ENCODE results near the gene TPTE. TPM values are rescaled to one million over a fixed set of nuclear protein-coding genes. Genes with fewer than 3 reads are reported as not detected.
"Not testable (repeated sequence)": the region's sequence is repeated elsewhere in the genome, so short reads cannot be mapped to it uniquely, and the experiment has no call there.

TPTE gene
- total RNA-seq, 1 experiment from 2014 or later: not detected

DNA sequence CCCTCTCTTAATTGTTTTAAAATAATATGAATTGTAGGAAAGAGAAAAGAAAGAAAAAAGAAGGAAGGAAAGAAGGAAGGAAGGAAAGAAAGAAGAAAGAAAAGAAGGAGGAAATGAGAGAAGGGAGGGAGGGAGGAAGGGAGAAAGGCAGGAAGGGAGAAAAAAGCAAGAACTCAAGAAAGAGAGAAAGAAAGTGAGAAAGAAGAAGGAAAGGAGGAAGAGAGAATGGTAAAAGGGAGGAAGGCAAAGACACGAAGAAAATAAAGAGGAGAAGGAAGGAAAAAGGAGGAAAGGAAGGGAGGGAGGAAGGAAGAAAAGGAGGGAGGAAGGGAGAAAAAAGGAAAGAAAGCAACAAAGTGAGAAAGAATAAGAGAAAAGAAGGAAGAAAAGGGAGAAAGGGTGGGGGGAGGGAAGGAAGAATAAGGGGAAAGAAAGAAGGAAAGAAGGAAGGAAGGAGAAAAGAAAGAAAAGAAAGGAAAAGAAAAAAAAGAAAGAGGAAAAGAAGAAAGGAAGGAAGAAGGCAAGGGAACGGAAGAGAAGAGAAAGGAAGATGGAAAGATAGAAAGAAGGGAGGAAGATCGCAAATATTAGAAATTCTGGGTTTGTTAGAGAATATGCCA is 95.9 kb downstream of the TPTE start:
- H3K4me1 ChIP-seq (ENCODE audit: control insufficient read depth in 1 of 2, insufficient read depth in 2 of 2, low read length in 2 of 2); CTCF ChIA-PET; H3K79me2 ChIP-seq (ENCODE audit: insufficient read depth, low read length); BruUV-seq (replicated peaks); H4K20me1 ChIP-seq (ENCODE audit: insufficient read depth); DNase-seq (ENCODE audit: low read depth, low spot score); H3K9me2 ChIP-seq (ENCODE audit: insufficient read depth); H3K36me3 ChIP-seq (ENCODE audit: control insufficient read depth in 1 of 2, insufficient read depth in 2 of 2, low read length in 2 of 2); H2AFZ ChIP-seq (ENCODE audit: low read depth, low read length, poor library complexity, severe bottlenecking); H3K9ac ChIP-seq (ENCODE audit: low read length); H3K27me3 ChIP-seq (ENCODE audit: insufficient read depth, low read length); intact Hi-C loops (cut with micrococcal nuclease); RAD21 ChIA-PET (ENCODE audit: low non-redundant PET in 1 of 2, low total read pairs in 2 of 2, uncharacterized antibody in 2 of 2, unreplicated experiment in 2 of 2); ATAC-seq; POLR2A ChIA-PET; H3K27ac ChIP-seq (ENCODE audit: low read depth, low read length); H3K4me2 ChIP-seq (ENCODE audit: low read length); H3K4me3 ChIP-seq (replicated peaks in 1 of 2; ENCODE audit: low read depth in 1 of 2, low read length in 2 of 2): not testable (repeated sequence)
- H3K9me3 ChIP-seq (ENCODE audit: control insufficient read depth in 1 of 2, insufficient read depth in 1 of 2, low read depth in 1 of 2, low read length in 2 of 2): peaks cover 31 to 32% of the 10 kb centered on the region in 2 experiments; a peak in 3 of 4 replicates

DNA sequence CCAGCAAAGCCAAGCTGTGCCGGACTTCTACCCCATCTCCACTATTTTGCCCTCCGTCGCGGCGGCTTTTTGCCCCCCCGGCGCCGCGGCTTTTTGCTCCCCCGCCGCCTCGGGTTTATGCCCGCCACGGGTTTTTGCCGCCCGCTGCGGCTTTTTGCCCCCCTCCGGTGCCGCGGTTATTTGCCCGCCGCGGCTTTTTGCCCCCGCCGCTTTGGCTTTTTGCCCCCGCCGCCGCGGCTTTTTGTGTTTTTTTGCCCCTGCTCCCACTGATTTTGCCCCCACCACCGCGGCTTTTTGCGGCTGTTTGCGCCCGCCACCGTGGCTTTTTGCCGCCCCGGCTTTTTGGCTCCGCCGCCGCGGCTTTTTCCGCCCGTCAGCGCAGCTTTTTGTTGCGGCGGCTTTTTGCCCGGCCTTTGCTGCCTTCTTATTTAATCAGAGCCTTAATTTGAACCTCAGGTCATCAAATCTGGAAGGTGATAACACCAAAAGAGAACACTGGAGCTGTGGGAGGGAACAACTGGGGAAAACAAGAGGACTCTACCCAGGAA is 106.0 kb downstream of the TPTE start:
- ATAC-seq: no peak
- no peaks in the 10 kb centered on the region for H3K27me3 ChIP-seq (ENCODE audit: insufficient read depth, low read length)
- H3K27ac ChIP-seq (ENCODE audit: low read depth, low read length): no peak overlapping the region
- H2AFZ ChIP-seq (ENCODE audit: low read depth, low read length, poor library complexity, severe bottlenecking): no peak overlapping the region
- intact Hi-C loops (cut with micrococcal nuclease): no loop called here
- peaks cover 17% of the 10 kb centered on the region in 2 experiments for H3K9me3 ChIP-seq (ENCODE audit: control insufficient read depth in 1 of 2, insufficient read depth in 1 of 2, low read depth in 1 of 2, low read length in 2 of 2)
- CTCF ChIA-PET: no interaction called here
- no peaks in the 10 kb centered on the region for H3K9me2 ChIP-seq (ENCODE audit: insufficient read depth)
- H3K36me3 ChIP-seq (ENCODE audit: control insufficient read depth in 1 of 2, insufficient read depth in 2 of 2, low read length in 2 of 2): no peaks in the 10 kb centered on the region
- RAD21 ChIA-PET (ENCODE audit: low non-redundant PET in 1 of 2, low total read pairs in 2 of 2, uncharacterized antibody in 2 of 2, unreplicated experiment in 2 of 2): no interaction called here
- no peak for TF ChIP-seq POLR2A (IDR thresholded peaks at IDR 0.05; ENCODE audit: borderline replicate concordance, extremely low read depth, insufficient read depth, insufficient read length)
- TF ChIP-seq EGR1 (IDR thresholded peaks at IDR 0.05; ENCODE audit: low read depth): no peak
- TF ChIP-seq ZFX (IDR thresholded peaks at IDR 0.05): no peak
- no peak for TF ChIP-seq SRF (IDR thresholded peaks at IDR 0.05; ENCODE audit: low read depth)
- no peak for TF ChIP-seq YY1 (IDR thresholded peaks at IDR 0.05; ENCODE audit: extremely low read depth, insufficient replicate concordance, low read depth, low read length)
- TF ChIP-seq JUND (IDR thresholded peaks at IDR 0.05): no peak
- no peak for TF ChIP-seq CBX3 (IDR thresholded peaks at IDR 0.05; ENCODE audit: low read depth)
- TF ChIP-seq EZH2phosphoT487 (IDR thresholded peaks at IDR 0.05; ENCODE audit: borderline replicate concordance): no peak
- TF ChIP-seq ZNF274 (IDR thresholded peaks at IDR 0.05; ENCODE audit: low read depth, low read length): no peak
- TF ChIP-seq RAD21 (IDR thresholded peaks at IDR 0.05; ENCODE audit: low read depth): no peak
- TF ChIP-seq, protein P1, sequence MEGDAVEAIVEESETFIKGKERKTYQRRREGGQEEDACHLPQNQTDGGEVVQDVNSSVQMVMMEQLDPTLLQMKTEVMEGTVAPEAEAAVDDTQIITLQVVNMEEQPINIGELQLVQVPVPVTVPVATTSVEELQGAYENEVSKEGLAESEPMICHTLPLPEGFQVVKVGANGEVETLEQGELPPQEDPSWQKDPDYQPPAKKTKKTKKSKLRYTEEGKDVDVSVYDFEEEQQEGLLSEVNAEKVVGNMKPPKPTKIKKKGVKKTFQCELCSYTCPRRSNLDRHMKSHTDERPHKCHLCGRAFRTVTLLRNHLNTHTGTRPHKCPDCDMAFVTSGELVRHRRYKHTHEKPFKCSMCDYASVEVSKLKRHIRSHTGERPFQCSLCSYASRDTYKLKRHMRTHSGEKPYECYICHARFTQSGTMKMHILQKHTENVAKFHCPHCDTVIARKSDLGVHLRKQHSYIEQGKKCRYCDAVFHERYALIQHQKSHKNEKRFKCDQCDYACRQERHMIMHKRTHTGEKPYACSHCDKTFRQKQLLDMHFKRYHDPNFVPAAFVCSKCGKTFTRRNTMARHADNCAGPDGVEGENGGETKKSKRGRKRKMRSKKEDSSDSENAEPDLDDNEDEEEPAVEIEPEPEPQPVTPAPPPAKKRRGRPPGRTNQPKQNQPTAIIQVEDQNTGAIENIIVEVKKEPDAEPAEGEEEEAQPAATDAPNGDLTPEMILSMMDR (IDR thresholded peaks at IDR 0.05 in 2 of 3, conservative IDR thresholded peaks at IDR 0.05 in 1 of 3; ENCODE audit: borderline replicate concordance in 1 of 3, insufficient read depth in 1 of 3, low read depth in 2 of 3, low read length in 2 of 3): no peak
- TF ChIP-seq, protein P2, sequence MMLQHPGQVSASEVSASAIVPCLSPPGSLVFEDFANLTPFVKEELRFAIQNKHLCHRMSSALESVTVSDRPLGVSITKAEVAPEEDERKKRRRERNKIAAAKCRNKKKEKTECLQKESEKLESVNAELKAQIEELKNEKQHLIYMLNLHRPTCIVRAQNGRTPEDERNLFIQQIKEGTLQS (IDR thresholded peaks at IDR 0.05): no peak
- TF ChIP-seq CEBPB (IDR thresholded peaks at IDR 0.05; ENCODE audit: low read depth): no peak
- no peak for TF ChIP-seq SP1 (IDR thresholded peaks at IDR 0.05; ENCODE audit: low read depth)
- no peak for TF ChIP-seq FOSL1 (IDR thresholded peaks at IDR 0.05; ENCODE audit: low read depth)
- no peak for TF ChIP-seq SIN3A (IDR thresholded peaks at IDR 0.05; ENCODE audit: low read depth)
- no peaks in the 10 kb centered on the region for H3K79me2 ChIP-seq (ENCODE audit: insufficient read depth, low read length)
- no peak for DNase-seq (ENCODE audit: low read depth, low spot score)
- no peak overlapping the region for H3K4me2 ChIP-seq (ENCODE audit: low read length)
- H3K9ac ChIP-seq (ENCODE audit: low read length): no peak overlapping the region
- no TSS peak for BruUV-seq (replicated peaks)
- H3K4me3 ChIP-seq (replicated peaks in 1 of 2; ENCODE audit: low read depth in 1 of 2, low read length in 2 of 2): no peak overlapping the region
- no peaks in the 10 kb centered on the region for H3K4me1 ChIP-seq (ENCODE audit: control insufficient read depth in 1 of 2, insufficient read depth in 2 of 2, low read length in 2 of 2)
- no peaks in the 10 kb centered on the region for H4K20me1 ChIP-seq (ENCODE audit: insufficient read depth)
- POLR2A ChIA-PET: no interaction called here
